Measurements from ENCODE around the gene SYNJ2. TPM values are rescaled to one million over a fixed set of nuclear protein-coding genes. Genes with fewer than 3 reads are reported as not detected.

Gene SYNJ2
- total RNA-seq, 1 experiment from 2014 or later, result 24.5 TPM

DNA sequence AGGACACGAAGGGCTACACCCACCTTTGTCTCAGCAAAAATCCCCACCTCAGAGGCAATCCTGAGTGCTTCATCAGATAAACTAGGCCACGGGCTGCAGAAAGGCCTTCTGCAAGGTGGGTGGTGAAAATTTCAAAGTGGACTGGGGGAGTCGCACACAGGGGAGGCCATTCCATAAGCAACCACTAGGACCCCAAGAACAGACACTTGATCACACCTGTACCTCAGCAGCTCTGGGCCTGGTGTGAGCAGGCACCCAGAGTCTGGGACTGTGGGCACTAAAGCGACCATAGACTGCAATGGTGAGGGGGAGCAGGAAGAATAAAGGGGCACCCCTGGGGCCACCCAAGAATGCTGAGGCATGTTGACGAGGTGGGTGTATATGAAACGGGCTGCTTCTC, 133.8 kb downstream of the SYNJ2 start:
- Mint-ChIP-seq H3K27ac (no peak overlapping the region), H3K36me3 (ENCODE audit: insufficient read depth in 1 of 3, low read depth in 3 of 3) (peaks cover 0 to 6% (median 3%) of the 10 kb centered on the region in 3 experiments; a peak in 1 of 7 replicates), H3K27me3 (ENCODE audit: low read depth) (no peaks in the 10 kb centered on the region), H3K4me1 (no peaks in the 10 kb centered on the region), H3K9me3 (no peaks in the 10 kb centered on the region), H3K4me3 (no peak overlapping the region)
- no peaks in the 10 kb centered on the region for H3K79me2 ChIP-seq (ENCODE audit: insufficient read depth, low read length)
- no peak overlapping the region for H2AFZ ChIP-seq (ENCODE audit: low read length)
- no peak for DNase-seq
- no peak overlapping the region for H2BK12ac ChIP-seq (ENCODE audit: insufficient read length, low read depth, low read length)
- H3K27me3 ChIP-seq (ENCODE audit: insufficient read depth, low read length), result no peaks in the 10 kb centered on the region; the same call in 1 of the 2 replicates
- H4K5ac ChIP-seq (ENCODE audit: insufficient read length, low read depth, low read length), result no peak overlapping the region
- no peak overlapping the region for H2BK15ac ChIP-seq (ENCODE audit: low read depth, low read length)
- H3K56ac ChIP-seq (ENCODE audit: insufficient read length, low read depth, low read length), result no peak overlapping the region
- no peak overlapping the region for H2BK20ac ChIP-seq (ENCODE audit: low read depth, low read length, poor library complexity, severe bottlenecking)
- no peak overlapping the region for H4K91ac ChIP-seq (ENCODE audit: insufficient read length, low read depth, low read length)
- H3K23ac ChIP-seq (ENCODE audit: insufficient read length, low read depth, low read length), result no peak overlapping the region
- H3K27ac ChIP-seq (ENCODE audit: insufficient read length, low read depth, low read length), result no peak overlapping the region
- no peak overlapping the region for H3K14ac ChIP-seq (ENCODE audit: insufficient read depth, low read length)
- H3K9ac ChIP-seq (ENCODE audit: extremely low read depth, insufficient read length, low read length), result no peak overlapping the region
- no peaks in the 10 kb centered on the region for H3K79me1 ChIP-seq (ENCODE audit: insufficient read depth, low read depth, low read length, poor library complexity, severe bottlenecking)
- H3K4ac ChIP-seq (ENCODE audit: low read depth, low read length), result no peak overlapping the region
- no peak overlapping the region for H4K8ac ChIP-seq (replicated peaks; ENCODE audit: insufficient read length, low read depth, low read length)
- TF ChIP-seq, protein P1, sequence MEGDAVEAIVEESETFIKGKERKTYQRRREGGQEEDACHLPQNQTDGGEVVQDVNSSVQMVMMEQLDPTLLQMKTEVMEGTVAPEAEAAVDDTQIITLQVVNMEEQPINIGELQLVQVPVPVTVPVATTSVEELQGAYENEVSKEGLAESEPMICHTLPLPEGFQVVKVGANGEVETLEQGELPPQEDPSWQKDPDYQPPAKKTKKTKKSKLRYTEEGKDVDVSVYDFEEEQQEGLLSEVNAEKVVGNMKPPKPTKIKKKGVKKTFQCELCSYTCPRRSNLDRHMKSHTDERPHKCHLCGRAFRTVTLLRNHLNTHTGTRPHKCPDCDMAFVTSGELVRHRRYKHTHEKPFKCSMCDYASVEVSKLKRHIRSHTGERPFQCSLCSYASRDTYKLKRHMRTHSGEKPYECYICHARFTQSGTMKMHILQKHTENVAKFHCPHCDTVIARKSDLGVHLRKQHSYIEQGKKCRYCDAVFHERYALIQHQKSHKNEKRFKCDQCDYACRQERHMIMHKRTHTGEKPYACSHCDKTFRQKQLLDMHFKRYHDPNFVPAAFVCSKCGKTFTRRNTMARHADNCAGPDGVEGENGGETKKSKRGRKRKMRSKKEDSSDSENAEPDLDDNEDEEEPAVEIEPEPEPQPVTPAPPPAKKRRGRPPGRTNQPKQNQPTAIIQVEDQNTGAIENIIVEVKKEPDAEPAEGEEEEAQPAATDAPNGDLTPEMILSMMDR (conservative IDR thresholded peaks at IDR 0.05), result no peak; the same call in 2 of the 3 replicates
- H3K4me2 ChIP-seq (ENCODE audit: insufficient read depth, insufficient read length, low read length), result no peak overlapping the region
- H3K4me1 ChIP-seq (ENCODE audit: insufficient read depth, low read length), result no peaks in the 10 kb centered on the region
- no peak overlapping the region for H3K18ac ChIP-seq (ENCODE audit: insufficient read length, low read depth, low read length)
- no CpG with 5 or more reads among the region's 6 CpGs for WGBS (ENCODE audit: extremely low coverage, insufficient read length, low lambda C conversion rate)
- no peak overlapping the region for H2BK120ac ChIP-seq (ENCODE audit: low read depth, low read length, poor library complexity, severe bottlenecking)
- no peaks in the 10 kb centered on the region for H3K23me2 ChIP-seq (ENCODE audit: insufficient read length, low read depth, low read length, poor library complexity, severe bottlenecking)
- no peak overlapping the region for H3T11ph ChIP-seq (ENCODE audit: low read length)
- H3K9me3 ChIP-seq (ENCODE audit: control insufficient read depth, low read depth, low read length), result no peaks in the 10 kb centered on the region
- H2AK5ac ChIP-seq (ENCODE audit: insufficient read length, low read length), result no peak overlapping the region
- H2BK5ac ChIP-seq (ENCODE audit: insufficient read length, low read length), result no peak overlapping the region
- no peaks in the 10 kb centered on the region for H4K20me1 ChIP-seq (ENCODE audit: control insufficient read depth, insufficient read depth, insufficient read length)
